Measurements from ENCODE around the gene IGSF23. TPM values are rescaled to one million over a fixed set of nuclear protein-coding genes. Genes with fewer than 3 reads are reported as not detected.

Gene IGSF23
- total RNA-seq, 1 donor from 2014 or later = not detected

DNA sequence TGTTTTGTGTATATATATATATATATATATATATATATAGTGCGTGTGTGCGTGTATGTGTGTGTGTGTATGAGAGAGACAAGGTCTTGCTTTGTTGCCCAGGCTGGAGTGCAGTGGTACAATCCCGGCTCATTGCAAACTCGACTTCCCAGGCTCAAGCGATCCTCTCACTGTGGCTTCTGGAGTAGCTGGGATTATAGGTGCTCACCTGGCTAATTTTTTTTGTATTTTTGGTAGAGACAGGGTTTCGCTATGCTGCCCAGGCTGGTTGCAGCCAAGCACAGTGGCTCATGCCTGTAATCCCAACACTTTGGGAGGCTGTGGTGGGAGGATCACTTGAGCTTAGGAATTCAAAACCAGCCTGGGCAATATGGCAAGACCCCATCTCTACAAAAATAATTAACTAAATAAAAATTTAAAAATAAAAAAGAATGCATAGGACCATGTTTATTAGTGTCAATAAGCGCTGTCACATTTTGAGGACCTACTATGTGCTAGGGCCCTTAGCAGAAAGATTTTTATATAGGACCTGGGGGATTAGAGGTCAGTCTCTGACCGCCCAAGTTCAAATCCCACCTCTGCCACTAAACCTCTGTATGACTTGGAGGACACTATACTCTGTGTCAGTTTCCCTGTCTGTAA, 32.2 kb downstream of the IGSF23 start:
- Mint-ChIP-seq H3K27ac (no peak overlapping the region), H3K27me3 (peaks cover 33% of the 10 kb centered on the region), H3K36me3 (ENCODE audit: low read depth) (no peaks in the 10 kb centered on the region), H3K9me3 (no peaks in the 10 kb centered on the region), H3K4me3 (no peak overlapping the region), H3K4me1 (peaks cover 5% of the 10 kb centered on the region)
- ChIA-PET CTCF (no interaction called here), POLR2A (no interaction called here)
- no peak for DNase-seq
- no peak for TF ChIP-seq CTCF (IDR thresholded peaks at IDR 0.05)
- ATAC-seq (ENCODE audit: low read depth) = no peak
- intact Hi-C loops (cut with micrococcal nuclease) = no loop called here

GRCh38 chr19:44646049-44646416, 32.7 kb downstream of the IGSF23 start:
- intact Hi-C loops (cut with micrococcal nuclease) = no loop called here
- DNase-seq (no peak), ATAC-seq (ENCODE audit: low read depth) (no peak)
- Mint-ChIP-seq H3K4me3 (no peak overlapping the region), H3K36me3 (ENCODE audit: low read depth) (no peaks in the 10 kb centered on the region), H3K9me3 (no peaks in the 10 kb centered on the region), H3K27me3 (peaks cover 33% of the 10 kb centered on the region), H3K4me1 (peaks cover 5% of the 10 kb centered on the region), H3K27ac (no peak overlapping the region)
- TF ChIP-seq CTCF (IDR thresholded peaks at IDR 0.05) = no peak
- ChIA-PET POLR2A (interaction anchor here (0.6 kb wide), 1 partner anchor 532 kb away, joined by 9 read pairs; the partner anchor contains the start of gene BLOC1S3), CTCF (no interaction called here)

GRCh38 chr19:44647144-44647543, 33.8 kb downstream of the IGSF23 start:
- Mint-ChIP-seq H3K27me3 (peaks cover 28% of the 10 kb centered on the region), H3K36me3 (ENCODE audit: low read depth) (no peaks in the 10 kb centered on the region), H3K4me1 (peaks cover 5% of the 10 kb centered on the region), H3K4me3 (no peak overlapping the region), H3K27ac (no peak overlapping the region), H3K9me3 (no peaks in the 10 kb centered on the region)
- CTCF ChIA-PET = no interaction called here
- TF ChIP-seq CTCF (IDR thresholded peaks at IDR 0.05) = no peak
- intact Hi-C loops (cut with micrococcal nuclease) = no loop called here
- POLR2A ChIA-PET = no interaction called here
- ATAC-seq (ENCODE audit: low read depth) = no peak
- DNase-seq = no peak

- peaks cover 20% of the 10 kb centered on the region for H3K27me3 Mint-ChIP-seq
- POLR2A ChIA-PET = no interaction called here
- H3K27ac Mint-ChIP-seq = no peak overlapping the region
- ATAC-seq (ENCODE audit: low read depth) (no peak), DNase-seq (no peak)
- H3K4me1 Mint-ChIP-seq = peaks cover 8% of the 10 kb centered on the region
- CTCF ChIA-PET = no interaction called here
- no peaks in the 10 kb centered on the region for H3K9me3 Mint-ChIP-seq
- intact Hi-C loops (cut with micrococcal nuclease) = no loop called here
- no peaks in the 10 kb centered on the region for H3K36me3 Mint-ChIP-seq (ENCODE audit: low read depth)
- no peak for TF ChIP-seq CTCF (IDR thresholded peaks at IDR 0.05)
- no peak overlapping the region for H3K4me3 Mint-ChIP-seq
Measured at GRCh38 chr19:44648631-44649251, 35.4 kb downstream of the IGSF23 start.

DNA sequence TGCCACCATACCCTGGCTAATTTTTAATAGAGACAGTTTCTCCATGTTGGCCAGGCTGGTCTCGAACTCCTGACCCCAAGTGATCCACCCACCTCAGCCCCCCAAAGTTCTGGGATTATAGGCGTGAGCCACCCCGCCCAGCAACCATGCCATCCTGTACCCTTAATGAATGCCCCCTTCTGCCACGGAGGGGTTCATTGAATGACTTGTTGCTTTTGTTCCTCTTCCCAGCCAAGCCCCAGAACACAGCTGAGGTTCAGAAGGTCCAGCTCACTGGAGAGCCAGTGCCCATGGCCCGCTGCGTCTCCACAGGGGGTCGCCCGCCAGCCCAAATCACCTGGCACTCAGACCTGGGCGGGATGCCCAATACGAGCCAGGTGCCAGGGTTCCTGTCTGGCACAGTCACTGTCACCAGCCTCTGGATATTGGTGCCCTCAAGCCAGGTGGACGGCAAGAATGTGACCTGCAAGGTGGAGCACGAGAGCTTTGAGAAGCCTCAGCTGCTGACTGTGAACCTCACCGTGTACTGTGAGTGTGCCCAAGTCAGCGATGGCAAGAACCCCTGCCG, 36.3 kb downstream of the IGSF23 start:
- TF ChIP-seq CTCF (IDR thresholded peaks at IDR 0.05) = no peak
- DNase-seq (no peak), ATAC-seq (ENCODE audit: low read depth) (no peak)
- POLR2A ChIA-PET = interaction anchor here (0.5 kb wide), 1 partner anchor 352 kb away, joined by 3 read pairs; the partner anchor contains the start of gene RELB
- Mint-ChIP-seq H3K9me3 (no peaks in the 10 kb centered on the region), H3K27me3 (peaks cover 14% of the 10 kb centered on the region), H3K4me3 (no peak overlapping the region), H3K36me3 (ENCODE audit: low read depth) (no peaks in the 10 kb centered on the region), H3K4me1 (peaks cover 14% of the 10 kb centered on the region), H3K27ac (no peak overlapping the region)
- intact Hi-C loops (cut with micrococcal nuclease) = no loop called here
- CTCF ChIA-PET = no interaction called here

Measured in activated B cell treated with CpG ODN at 0.5 μM for 24 hours (primary cell).